HG03571 (cell line): ENCODE results near the gene POLR2L.
A peak's percentile ranks its signal among the peaks of the same experiment; 100 is the strongest.

ENCODE experiments used
- ATAC-seq: cut with Tn5 transposase; IDR thresholded peaks from one replicate; pipeline ENCODE4 v1.9.1; 2021; ENCODE audit not compliant: unreplicated experiment

POLR2L gene

DNA sequence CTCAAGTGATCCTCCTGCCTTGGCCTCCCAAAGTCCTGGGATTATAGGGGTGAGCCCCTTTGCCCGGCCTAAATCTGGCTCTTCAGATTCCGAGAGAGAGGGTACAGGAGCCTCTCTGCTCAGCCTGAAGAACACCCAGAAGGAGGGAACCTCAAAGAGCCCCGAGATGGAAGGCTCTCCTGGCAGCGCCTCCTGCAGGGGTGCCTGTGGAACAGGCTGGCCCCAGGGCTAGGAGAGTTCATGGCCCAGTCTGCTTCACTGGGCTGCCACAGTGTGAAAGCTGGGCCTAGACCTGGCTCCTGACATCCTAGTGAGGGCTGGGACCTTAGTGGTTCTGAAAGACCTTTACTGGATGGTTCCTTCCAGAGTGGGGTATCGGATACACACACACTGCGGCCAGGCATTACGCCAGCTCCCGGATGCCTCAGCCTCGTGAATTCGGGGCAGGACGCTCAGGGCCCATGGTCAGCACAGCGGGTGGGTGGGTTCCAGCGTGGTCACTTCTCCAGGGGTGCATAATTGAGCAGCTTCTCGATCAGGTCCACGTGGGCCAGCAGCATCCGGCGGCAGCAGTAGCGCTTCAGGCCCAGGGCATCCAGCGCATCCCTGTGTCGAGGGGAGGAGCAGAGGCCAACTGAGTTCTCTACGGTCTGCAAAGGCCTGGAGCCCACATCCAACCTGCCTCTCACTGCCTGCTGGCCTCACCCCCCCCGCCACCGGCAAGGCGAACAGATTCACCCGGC is 2.3 kb downstream of the POLR2L start:
- ATAC-seq: no peak

- ATAC-seq: no peak
Measured at GRCh38 chr11:839280-839623, 3.1 kb downstream of the POLR2L start.

DNA sequence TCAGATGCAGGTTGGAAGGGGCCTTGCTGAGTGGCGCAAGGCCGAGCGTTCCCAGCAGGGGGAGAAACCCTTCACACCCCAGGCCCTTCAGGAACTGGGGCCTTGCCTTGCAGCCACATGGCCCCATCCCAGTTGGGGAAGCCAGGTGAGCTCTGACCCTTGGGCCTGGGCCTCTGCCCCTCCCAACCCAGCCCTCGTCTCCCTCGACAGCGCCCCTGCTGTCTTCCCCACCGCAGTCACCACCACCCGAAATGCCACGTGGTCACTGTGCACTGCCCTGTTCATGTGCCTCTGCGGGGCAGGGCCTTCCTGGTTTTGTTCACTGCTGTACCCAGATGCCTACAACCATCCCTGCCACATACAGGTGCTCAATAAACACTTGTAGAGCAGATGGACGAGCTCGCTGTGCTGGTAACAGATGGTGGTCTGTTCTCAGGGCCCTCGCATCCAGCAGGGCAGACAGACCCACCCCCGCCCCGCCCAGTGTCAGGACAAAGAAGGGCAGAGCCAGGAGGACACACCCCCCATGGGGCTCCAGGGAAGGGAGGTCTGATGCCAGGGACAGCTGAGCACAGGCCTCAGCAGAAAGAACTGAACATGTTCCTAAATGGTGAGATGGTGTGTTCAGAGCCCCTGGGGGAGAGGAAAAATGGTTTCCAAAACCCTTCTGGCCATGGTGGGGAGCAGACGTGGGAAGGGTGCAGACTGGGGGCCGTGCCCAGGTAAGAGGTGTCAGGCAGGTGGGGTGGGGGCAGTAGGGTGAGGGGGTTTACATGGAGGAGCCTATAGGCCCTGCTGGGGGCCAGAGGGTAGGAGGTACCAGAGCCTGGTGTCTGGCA is 3.7 kb downstream of the POLR2L start:
- ATAC-seq: no peak

GRCh38 chr11:837990-838307 is 4.4 kb downstream of the POLR2L start:
- no peak for ATAC-seq

DNA sequence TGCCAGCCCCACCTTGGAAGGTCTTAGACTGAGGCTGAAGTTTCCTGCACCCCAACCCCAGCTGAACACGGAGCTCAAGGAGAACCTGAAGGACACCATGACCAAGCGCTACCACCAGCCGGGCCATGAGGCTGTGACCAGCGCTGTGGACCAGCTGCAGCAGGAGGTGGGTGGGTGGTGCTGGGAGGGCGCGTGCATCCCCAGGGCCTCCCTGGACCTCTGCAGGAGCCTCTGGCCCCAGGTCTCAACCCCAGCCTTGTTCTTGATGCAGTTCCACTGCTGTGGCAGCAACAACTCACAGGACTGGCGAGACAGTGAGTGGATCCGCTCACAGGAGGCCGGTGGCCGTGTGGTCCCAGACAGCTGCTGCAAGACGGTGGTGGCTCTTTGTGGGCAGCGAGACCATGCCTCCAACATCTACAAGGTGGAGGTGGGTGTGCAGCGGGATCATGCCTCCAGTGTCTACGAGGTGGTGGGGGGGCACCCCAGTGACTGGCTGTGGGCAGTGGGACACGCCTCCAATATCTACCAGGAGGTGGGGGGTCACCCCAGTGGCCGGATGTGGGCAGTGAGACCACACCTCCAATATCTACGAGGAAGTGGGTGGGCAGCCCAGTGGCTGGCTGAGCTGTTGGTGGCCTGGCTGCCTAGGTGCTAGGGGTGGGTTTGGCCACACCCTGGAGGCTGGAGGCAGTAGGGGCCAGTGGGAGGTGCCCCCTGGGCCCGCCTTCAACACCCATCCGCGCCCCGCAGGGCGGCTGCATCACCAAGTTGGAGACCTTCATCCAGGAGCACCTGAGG is 4.9 kb downstream of the POLR2L start:
- no peak for ATAC-seq

- ATAC-seq: no peak
Measured at GRCh38 chr11:836700-837099, 5.6 kb downstream of the POLR2L start.

GRCh38 chr11:836274-836673 is 6.1 kb downstream of the POLR2L start:
- ATAC-seq: no peak

GRCh38 chr11:834371-835316 is 7.7 kb downstream of the POLR2L start:
- ATAC-seq: no peak

DNA sequence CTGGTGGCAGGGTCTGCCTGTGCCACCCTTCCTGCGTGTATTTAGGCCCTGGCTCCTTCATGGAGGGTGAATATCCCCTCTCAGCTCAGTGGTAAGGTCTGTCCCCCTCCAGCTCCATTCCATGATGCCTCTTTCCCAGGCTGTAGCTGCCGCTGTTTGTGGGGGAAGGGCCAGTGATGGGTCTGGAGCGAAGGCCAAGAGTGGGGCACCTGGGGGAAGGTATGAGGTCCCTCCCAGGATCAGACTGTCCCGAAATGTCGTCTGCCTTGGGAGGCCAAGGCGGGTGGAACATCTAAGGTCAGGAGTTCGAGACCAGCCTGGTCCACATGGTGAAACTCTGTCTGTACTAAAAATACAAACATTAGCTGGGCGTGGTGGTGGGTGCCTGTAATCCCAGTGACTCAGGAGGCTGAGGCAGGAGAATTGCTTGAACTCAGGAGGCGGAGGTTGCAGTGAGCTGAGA is 8.4 kb downstream of the POLR2L start:
- no peak for ATAC-seq

DNA sequence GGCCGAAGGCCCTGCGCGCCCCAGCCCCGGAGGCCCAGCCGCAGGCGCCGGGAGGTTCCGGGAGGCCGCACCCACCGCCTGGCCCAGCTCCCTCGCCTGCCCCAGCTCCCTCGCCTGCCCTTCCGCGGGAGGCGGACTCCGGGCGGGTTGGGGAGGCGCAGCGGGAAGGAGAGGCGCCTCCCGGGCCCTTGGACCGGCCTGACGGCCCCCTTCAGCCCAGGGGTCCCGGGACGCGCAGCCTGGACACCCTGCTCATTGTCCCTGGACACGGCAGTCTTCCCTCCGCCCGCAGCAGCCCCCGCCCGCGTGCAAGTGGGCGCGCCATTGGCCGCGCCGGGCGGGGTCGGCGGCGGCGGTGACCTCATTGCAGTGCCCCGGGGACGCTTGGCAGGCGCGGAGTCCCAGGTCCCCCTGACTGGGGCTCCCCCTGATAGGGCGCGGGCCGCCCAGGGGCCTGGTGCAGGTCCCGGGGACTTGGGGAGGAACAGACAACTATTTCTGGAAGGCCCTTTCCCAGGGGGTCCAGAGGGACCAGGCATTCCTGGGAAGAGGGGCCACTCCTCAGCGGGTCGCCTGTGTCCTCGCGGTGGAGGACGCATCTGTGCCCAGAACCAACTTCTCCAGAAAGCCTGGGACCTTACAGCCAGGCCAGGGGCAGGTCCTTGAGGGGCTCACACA is 9.1 kb downstream of the POLR2L start:
- no peak for ATAC-seq

DNA sequence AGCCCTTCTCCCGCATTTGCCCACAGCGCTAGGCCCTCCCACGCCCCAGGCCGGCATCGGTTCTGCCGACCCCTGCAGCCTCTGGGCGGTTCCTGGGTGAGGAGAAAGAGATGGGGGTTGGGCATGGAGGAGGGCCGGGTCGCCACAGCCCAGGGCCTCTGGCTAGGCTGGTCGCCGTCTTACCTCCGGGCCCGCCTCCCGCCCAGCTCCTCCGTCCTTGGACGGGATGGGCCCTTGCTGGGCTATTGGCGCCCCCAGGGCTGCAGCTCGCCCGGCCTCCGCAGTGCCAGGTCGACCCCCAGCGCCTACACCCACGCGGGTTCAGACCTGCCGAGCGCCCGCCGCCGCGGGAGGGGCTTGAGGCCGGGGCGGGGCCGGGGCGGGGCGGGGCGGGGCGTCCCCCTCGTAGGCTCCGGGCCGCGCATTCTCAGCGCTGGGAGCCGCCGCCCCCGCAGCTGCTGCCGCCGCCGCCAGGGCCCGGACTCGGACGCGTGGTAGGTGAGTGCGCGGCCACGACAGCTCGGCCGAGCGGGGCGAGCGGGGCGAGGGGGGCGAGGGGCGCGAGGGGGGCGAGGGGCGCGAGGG is 9.7 kb downstream of the POLR2L start, which contains the start of gene CD151:
TSS of gene CD151 (plus strand) at position 424 of the 585 bp plus-strand sequence. CDS start 3,118 bp downstream, outside the sequence.
- ATAC-seq: no peak

- no peak for ATAC-seq
Measured at GRCh38 chr11:831961-832528, 10.3 kb downstream of the POLR2L start.

DNA sequence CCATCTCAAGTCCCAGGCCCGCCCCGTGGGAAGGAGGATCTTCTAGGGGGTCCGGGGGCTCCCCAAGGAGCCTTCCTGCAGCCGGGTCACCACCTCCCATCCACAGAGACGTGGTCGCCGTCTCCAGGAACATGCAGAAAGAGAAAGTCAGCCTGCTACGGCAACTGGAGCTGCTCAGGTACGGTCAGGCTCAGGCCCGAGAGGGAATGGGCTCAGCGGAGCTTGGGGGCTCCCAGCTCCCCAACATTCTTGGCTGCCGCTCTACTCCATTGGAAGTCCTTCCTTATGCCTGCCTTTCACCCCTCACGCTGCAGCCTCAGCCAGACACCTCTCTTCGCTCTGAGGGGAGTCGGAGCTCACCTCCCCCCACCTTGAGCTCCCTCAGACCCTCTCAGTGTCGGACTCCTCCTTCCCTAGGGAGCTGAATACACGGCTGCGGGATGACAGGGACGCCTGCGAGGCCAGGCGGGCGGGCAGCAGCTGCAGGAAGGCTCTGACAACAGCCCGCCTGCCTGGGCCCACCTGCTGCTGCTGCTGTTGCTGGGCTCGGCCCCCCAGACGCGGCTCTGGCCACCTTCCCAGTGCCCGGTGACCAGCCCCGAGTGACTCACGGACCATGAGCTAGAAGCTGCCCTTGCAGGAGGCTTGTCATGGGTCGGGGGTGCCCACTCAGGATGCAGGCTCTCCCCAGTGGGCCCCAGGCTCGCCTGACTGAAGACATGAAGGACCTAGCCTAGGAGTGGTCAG is 11.0 kb downstream of the POLR2L start:
- no peak for ATAC-seq

DNA sequence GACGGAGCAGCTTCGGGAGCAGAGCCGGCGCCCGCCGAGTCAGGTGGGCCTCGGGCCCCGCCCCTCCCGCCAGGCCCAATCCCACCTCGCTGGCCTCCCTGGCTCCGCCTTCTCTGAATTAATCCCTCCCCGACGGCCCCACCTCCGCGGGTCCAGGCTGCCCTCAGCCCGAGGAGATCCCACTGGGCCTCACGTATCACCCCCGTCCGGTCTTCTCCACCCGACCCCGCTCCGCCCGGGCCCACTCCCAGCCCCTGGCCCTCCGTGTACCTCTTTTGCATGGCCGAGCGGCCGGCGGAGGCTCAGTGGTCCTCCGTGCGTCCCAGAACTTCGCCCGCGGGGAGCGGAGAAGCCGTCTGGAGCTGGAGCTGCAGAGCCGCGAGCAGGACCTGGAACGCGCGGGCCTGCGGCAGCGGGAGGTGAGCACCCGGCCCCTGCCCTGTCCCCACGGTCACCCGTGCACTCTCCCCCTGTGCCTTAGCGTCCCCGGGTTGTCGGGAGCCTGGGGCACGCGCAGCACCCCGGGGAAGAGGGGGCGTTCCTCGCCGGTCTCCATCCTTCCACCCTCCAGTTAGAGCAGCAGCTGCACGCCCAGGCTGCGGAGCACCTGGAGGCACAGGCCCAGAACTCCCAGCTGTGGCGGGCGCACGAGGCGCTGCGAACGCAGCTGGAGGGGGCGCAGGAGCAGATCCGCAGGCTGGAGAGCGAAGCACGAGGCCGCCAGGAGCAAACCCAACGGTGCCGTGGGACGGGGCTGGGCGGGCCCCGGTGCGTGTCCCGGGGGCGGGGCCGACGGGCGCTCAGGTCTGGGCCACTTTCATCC is 11.8 kb downstream of the POLR2L start:
- peak; percentile 42 for ATAC-seq

GRCh38 chr11:829847-830294 is 12.5 kb downstream of the POLR2L start:
- ATAC-seq: no peak

GRCh38 chr11:829176-829846 is 13.0 kb downstream of the POLR2L start:
- no peak for ATAC-seq
